Neural progenitor cell (in vitro differentiated cells): ENCODE measurements around the gene BAIAP2.

ENCODE experiments used
- EZH2 ChIP-seq: fragments of 200-600 bp; sonication (generic); IDR thresholded peaks from 2 replicates; pipeline ENCODE4 v1.6.1; 2017; ENCODE audit warnings: antibody characterized with exemption, mild to moderate bottlenecking, moderate library complexity
- EZH2phosphoT487 ChIP-seq: fragments of 200-600 bp; sonication (generic); IDR thresholded peaks from 2 replicates; pipeline ENCODE4 v1.6.1; 2017; ENCODE audit warnings: antibody characterized with exemption
- TF ChIP-seq, protein P1 (sequence below): fragments of 200-600 bp; sonication (generic); IDR thresholded peaks from 2 replicates; pipeline ENCODE4 v1.5.1; 2017; ENCODE audit warnings: antibody characterized with exemption, mild to moderate bottlenecking

DNA sequence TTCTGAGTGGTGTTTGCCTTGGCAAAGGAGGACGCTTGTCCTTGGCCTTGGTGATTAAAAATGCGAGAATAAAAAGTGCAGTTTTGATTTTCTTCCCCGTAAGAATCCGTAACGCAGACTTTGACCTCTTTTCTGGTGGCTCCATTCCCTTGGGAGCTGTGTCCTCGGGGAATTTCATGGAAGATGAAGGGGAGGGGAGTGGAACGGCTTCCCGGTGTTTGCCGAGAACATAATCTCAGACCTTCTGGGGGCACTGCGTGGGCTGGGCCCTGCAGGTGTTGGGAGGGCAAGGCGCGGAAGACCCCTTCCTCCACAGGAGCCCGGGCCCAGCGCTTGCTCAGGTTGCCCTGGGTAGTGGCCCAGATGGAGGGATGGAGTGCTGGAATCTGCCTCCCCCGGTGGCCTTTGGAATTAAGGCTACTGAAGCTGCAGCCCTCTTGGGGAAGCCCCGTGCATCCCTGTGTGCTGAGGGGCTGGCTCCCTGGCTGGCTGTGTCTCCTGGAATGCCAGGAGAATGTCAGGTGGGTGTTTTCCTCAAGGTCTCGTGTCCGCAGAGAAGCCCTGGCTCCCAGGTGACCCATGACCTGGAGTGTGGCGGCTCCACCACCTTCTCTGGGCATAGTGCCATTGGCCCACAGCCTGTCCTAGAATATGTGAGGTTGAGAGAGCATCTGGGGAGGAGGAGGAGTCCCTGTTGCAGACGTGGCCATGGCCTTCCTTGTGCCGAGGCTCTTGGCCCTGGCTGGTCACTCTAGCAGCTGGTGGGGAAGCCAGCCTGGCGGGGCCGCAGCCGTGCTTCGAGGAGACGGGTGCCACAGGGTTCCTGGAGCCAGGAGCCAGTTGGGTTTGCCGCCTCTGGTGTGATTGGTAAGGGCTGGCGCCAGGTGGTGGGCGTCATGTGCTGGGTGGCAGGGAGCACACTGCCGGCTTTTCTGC lies 3.1 kb downstream of the BAIAP2 start:
- TF ChIP-seq EZH2phosphoT487 (no peak), EZH2 (no peak)
- TF ChIP-seq, protein P1, sequence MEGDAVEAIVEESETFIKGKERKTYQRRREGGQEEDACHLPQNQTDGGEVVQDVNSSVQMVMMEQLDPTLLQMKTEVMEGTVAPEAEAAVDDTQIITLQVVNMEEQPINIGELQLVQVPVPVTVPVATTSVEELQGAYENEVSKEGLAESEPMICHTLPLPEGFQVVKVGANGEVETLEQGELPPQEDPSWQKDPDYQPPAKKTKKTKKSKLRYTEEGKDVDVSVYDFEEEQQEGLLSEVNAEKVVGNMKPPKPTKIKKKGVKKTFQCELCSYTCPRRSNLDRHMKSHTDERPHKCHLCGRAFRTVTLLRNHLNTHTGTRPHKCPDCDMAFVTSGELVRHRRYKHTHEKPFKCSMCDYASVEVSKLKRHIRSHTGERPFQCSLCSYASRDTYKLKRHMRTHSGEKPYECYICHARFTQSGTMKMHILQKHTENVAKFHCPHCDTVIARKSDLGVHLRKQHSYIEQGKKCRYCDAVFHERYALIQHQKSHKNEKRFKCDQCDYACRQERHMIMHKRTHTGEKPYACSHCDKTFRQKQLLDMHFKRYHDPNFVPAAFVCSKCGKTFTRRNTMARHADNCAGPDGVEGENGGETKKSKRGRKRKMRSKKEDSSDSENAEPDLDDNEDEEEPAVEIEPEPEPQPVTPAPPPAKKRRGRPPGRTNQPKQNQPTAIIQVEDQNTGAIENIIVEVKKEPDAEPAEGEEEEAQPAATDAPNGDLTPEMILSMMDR, result no peak
